Spleen (tissue), 11 donors: Measurements from ENCODE around the gene ZNF496. TPM values are rescaled to one million over a fixed set of nuclear protein-coding genes. Genes with fewer than 3 reads are reported as not detected.

Experiments
- DNase-seq: peaks from one replicate; pipeline ENCODE4 v3.0.0-alpha.2; 2020
- H3K27ac ChIP-seq, 8 donors: fragments of 200-600 bp; sonication (generic) in 7 of 8; 1 replicate in 4 of 8; 2 replicates in 4 of 8; pipeline versions ENCODE4 v1.5.0 to v1.8.0; 2016 to 2021; ENCODE audit warnings: inconsistent platforms in 4 of 8, mild to moderate bottlenecking in 4 of 8, moderate library complexity in 1 of 8
- H3K27me3 ChIP-seq, 7 donors: fragments of 200-600 bp; sonication (generic) in 6 of 7; replicated peaks in 1 of 7; 1 replicate in 4 of 7; 2 replicates in 3 of 7; pipeline versions ENCODE4 v1.5.0 to v1.8.0; 2016 to 2021; ENCODE audit warnings: inconsistent platforms in 3 of 7, mild to moderate bottlenecking in 1 of 7
- H3K36me3 ChIP-seq, 6 donors: fragments of 200-600 bp; sonication (generic) in 5 of 6; 1 replicate in 4 of 6; 2 replicates in 2 of 6; pipeline versions ENCODE4 v1.5.0 to v1.8.0; 2016 to 2021; ENCODE audit warnings: inconsistent platforms in 2 of 6
- H3K4me1 ChIP-seq, 6 donors: fragments of 200-600 bp; sonication (generic) in 5 of 6; 1 replicate in 3 of 6; 2 replicates in 3 of 6; pipeline versions ENCODE4 v1.5.0 to v1.8.0; 2016 to 2021; ENCODE audit warnings: inconsistent platforms in 3 of 6
- H3K4me3 ChIP-seq, 8 donors: fragments of 200-600 bp; sonication (generic) in 7 of 8; 1 replicate in 4 of 8; 2 replicates in 4 of 8; pipeline versions ENCODE4 v1.5.0 to v1.8.0; 2016 to 2021; ENCODE audit warnings: inconsistent platforms in 4 of 8, mild to moderate bottlenecking in 4 of 8, moderate library complexity in 2 of 8
- H3K9me3 ChIP-seq, 8 donors: fragments of 200-600 bp; sonication (generic) in 7 of 8; 1 replicate in 4 of 8; 2 replicates in 4 of 8; pipeline versions ENCODE4 v1.5.0 to v1.8.0; 2016 to 2021; ENCODE audit warnings: inconsistent platforms in 4 of 8
- POLR2A ChIP-seq, 3 donors: fragments of 450-650 bp; IDR thresholded peaks; one replicate each; pipeline ENCODE4 v1.5.1; 2017; ENCODE audit warnings: antibody characterized with exemption in 3 of 3, mild to moderate bottlenecking in 1 of 3
- POLR2AphosphoS5 ChIP-seq, 3 donors: sonication (generic); formaldehyde crosslinking; IDR thresholded peaks; one replicate each; pipeline ENCODE4 v1.5.1; 2017; ENCODE audit warnings: antibody characterized with exemption in 3 of 3
- WGBS, 5 donors: extraction: QIAGEN DNeasy Blood & Tissue Kit in 3 of 5; methylation state at CpG; one replicate each; pipeline versions ENCODE4 v1.1.5 to v1.1.7; 2013 to 2018; 5-methylcytosine and 5-hydroxymethylcytosine counted together
- intact Hi-C: fragments of 100-400 bp; cut with DNase I; formaldehyde crosslinking; loops from one replicate; pipeline ENCODE4 v1.15.0; 2023; ENCODE audit warnings: low total_unique reads
- polyA plus RNA-seq, 3 donors: library from polyadenylated mRNA; stranded (reverse); fragments of 200-250 nt; gene quantifications; one replicate each; pipeline ENCODE4 v1.2.1, GENCODE V29; 2013
- total RNA-seq, 7 donors: library from RNA; depleted of rRNA in 3 of 7; stranded (reverse); fragments of >200 nt in 3 of 7; fragmentation: NEBNext Ultra II Directional in 4 of 7; extraction: Animal tissue kit (Norgen Biotek cat#: 25700) in 4 of 7; gene quantifications; one replicate each; pipeline versions ENCODE4 v1.1.0 to v1.2.1, GENCODE V29; 2016 to 2021
- TF ChIP-seq, protein P1 (sequence below), 11 experiments: fragments of 200-600 bp in 7 of 11; fragments of 450-650 bp in 4 of 11; sonication (generic) in 4 of 11; IDR thresholded peaks in 8 of 11; conservative IDR thresholded peaks in 3 of 11; 1 replicate in 7 of 11; 2 replicates in 4 of 11; pipeline versions ENCODE4 v1.4.0 to v1.8.0; 2016 to 2021; ENCODE audit warnings: antibody characterized with exemption in 11 of 11, inconsistent platforms in 4 of 11, mild to moderate bottlenecking in 1 of 11
- donor health status: healthy with polysubstance abuse.
- donor health status: DM: no; HTN: no; CAD: no; lungs with moderate emphysema.
- donor health status: DM: no; HTN: no; CAD: no.
- donor health status: Bipolar disorder and iron deficiency.
- donor health status: healthy.
- donor health status: DM: no; HTN: no; CAD: no.
- donor health status: DM: yes; HTN: yes; CAD: no.

ZNF496 gene
- total and polyA plus RNA-seq, 10 donors = 5.7 to 45.4 (median 26.7) TPM

DNA sequence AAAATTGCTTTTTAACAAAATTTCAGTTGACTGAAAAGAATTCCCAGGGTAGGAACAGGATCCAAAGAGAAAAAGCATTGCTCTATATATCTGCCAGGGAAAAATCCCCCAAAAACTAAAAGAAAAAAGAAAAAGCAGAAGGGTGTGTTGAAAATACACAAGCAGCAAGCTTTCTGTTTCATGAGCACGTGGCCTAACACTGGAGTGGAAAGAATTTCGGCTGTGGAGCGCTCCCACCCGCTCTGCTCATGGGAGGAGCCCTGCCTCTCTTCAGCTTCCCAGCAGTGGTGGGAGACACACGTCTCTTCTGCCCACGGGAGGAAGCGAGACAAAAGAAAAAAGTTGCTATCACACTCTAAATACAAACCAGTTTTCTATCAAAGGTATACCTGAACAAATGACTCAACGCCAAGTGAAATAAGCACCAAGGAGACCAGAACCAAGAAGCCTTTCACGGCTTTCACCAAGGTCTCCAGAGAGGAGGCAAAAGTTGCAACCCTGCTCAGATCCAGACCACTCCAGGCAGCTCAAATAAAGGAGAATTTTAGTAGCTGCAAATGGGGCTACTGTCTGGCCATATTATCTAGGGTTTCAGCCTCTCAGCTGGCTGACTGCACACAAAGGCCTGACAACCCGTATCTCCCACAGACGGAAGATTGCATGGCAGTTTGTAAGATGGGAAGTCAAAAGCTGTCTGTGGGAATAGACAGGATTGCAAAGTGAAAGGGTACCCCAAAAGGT is 29.5 kb upstream of the ZNF496 start:
- H3K4me1 ChIP-seq = peaks cover 0 to 30% (median 11%) of the 10 kb centered on the region in 6 donors
- TF ChIP-seq POLR2AphosphoS5 (IDR thresholded peaks at IDR 0.05) (peak in 1 of 3 donors; percentile 33), POLR2A (IDR thresholded peaks at IDR 0.05) (no peak)
- TF ChIP-seq, protein P1, sequence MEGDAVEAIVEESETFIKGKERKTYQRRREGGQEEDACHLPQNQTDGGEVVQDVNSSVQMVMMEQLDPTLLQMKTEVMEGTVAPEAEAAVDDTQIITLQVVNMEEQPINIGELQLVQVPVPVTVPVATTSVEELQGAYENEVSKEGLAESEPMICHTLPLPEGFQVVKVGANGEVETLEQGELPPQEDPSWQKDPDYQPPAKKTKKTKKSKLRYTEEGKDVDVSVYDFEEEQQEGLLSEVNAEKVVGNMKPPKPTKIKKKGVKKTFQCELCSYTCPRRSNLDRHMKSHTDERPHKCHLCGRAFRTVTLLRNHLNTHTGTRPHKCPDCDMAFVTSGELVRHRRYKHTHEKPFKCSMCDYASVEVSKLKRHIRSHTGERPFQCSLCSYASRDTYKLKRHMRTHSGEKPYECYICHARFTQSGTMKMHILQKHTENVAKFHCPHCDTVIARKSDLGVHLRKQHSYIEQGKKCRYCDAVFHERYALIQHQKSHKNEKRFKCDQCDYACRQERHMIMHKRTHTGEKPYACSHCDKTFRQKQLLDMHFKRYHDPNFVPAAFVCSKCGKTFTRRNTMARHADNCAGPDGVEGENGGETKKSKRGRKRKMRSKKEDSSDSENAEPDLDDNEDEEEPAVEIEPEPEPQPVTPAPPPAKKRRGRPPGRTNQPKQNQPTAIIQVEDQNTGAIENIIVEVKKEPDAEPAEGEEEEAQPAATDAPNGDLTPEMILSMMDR (IDR thresholded peaks at IDR 0.05 in 8 of 11, conservative IDR thresholded peaks at IDR 0.05 in 3 of 11) = no peak
- no peaks in the 10 kb centered on the region for H3K36me3 ChIP-seq
- intact Hi-C loops = no loop called here
- no peak for DNase-seq
- peaks cover 0 to 16% (median 2%) of the 10 kb centered on the region in 8 donors for H3K9me3 ChIP-seq
- WGBS, 5 donors = 41 to 54% (median 45%) methylated on average over 11 of the region's 11 CpGs
- H3K27ac ChIP-seq = peak overlapping the region in 6 of 8 donors; percentile 24 to 79 (median 73)
- peaks cover 0 to 28% (median 4%) of the 10 kb centered on the region in 7 donors for H3K27me3 ChIP-seq
- no peak overlapping the region for H3K4me3 ChIP-seq

DNA sequence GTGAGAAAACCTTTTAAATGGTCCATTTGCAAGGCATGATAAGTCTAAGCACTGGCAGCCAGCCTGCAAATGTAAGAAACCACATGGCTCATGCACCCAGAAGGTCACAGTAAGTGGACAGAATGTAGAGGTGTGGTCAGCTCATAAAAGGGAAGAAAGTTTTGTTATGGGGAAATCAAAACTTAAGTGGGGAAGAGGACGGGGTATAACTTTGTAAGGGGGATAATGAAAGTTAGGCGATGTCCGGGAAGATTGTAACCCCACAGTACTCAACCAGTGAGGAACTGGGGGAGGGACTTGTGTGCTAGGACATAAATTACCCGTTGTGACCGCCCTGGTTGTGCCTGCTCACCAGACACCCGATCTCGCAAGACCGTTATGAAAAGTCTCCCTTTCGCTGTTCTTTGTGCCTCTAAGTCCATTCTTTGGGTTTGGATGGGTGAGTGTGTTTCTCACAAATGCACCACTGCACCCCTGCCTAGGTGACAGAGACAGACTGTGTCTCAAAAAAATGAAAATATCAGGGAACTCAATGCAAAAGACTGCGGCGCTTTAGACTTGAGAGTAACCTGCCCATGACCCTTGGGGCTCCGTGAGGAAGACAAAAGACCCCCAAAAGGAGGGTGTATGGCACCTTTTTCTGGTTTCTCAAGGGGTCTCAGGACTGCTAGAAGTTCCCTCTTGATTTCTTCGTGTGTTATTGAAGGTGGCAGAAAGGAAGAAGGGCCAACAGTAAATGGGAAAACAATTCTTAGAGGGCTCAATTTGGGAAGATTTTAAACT is 28.6 kb upstream of the ZNF496 start:
- Histone ChIP-seq H3K4me3 (peak overlapping the region in 2 of 8 donors; percentile 1 to 15), H3K27ac (peak overlapping the region in 6 of 8 donors; percentile 24 to 79 (median 73)), H3K36me3 (no peaks in the 10 kb centered on the region), H3K27me3 (peaks cover 0 to 21% (median 4%) of the 10 kb centered on the region in 7 donors), H3K9me3 (peaks cover 0 to 16% (median 0%) of the 10 kb centered on the region in 8 donors), H3K4me1 (peaks cover 0 to 30% (median 11%) of the 10 kb centered on the region in 6 donors)
- intact Hi-C loops = no loop called here
- TF ChIP-seq POLR2AphosphoS5 (IDR thresholded peaks at IDR 0.05) = peak in 1 of 3 donors; percentile 73
- TF ChIP-seq, protein P1 (IDR thresholded peaks at IDR 0.05 in 8 of 11, conservative IDR thresholded peaks at IDR 0.05 in 3 of 11) = no peak
- WGBS, 5 donors = 47 to 59% (median 57%) methylated on average over 13 of the region's 13 CpGs
- DNase-seq = peak; percentile 7

DNA sequence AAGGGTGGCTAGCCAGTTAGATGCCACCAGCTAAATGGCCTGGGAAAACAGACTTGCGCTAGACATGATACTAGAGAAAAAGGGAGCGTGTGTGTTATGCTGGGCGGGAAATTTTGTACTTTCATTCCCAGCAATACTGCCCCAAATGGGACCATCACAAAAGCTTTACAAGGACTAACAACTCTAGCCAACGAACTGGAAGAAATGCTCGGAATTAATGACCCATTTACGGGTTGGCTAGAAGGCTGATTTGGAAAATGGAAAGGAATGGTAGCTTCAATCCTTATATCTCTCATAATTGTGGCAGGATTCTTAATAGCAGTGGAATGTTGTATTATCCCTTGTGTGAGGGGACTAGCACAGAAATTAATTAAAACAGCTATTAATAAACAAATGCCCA is 27.9 kb upstream of the ZNF496 start:
- Histone ChIP-seq H3K27ac (peak overlapping the region in 4 of 8 donors; percentile 72 to 79 (median 75)), H3K36me3 (no peaks in the 10 kb centered on the region), H3K27me3 (peaks cover 0 to 14% (median 4%) of the 10 kb centered on the region in 7 donors), H3K4me3 (no peak overlapping the region), H3K4me1 (peaks cover 0 to 30% (median 11%) of the 10 kb centered on the region in 6 donors), H3K9me3 (peaks cover 0 to 10% (median 0%) of the 10 kb centered on the region in 8 donors)
- TF ChIP-seq, protein P1 (IDR thresholded peaks at IDR 0.05 in 8 of 11, conservative IDR thresholded peaks at IDR 0.05 in 3 of 11) = no peak
- no peak for TF ChIP-seq POLR2AphosphoS5 (IDR thresholded peaks at IDR 0.05)
- DNase-seq = no peak
- intact Hi-C loops = no loop called here
- WGBS, 5 donors = 91 to 97% (median 94%) methylated on average over 6 of the region's 6 CpGs

DNA sequence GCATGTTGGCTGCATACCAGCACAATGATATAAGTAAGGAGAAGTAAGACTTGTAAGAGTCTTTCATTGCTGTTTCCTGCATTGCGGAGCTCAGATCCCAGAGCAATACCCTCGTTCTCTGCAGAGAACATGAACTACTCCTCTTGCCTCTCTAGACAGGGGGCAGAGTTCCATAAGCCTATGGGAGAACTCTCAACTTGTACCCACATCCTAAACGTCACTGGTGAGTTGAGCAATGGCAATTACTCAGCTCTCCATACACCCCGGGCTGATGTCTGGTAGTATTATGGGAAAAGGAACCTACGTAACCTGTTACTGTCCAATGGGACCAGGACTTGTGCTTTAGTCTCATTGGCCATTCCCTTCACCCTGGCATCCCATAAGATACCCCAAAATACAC is 27.3 kb upstream of the ZNF496 start:
- H3K27me3 ChIP-seq = peaks cover 0 to 8% (median 2%) of the 10 kb centered on the region in 7 donors
- intact Hi-C loops = no loop called here

More for the DNA sequence above, 27.3 kb upstream of the ZNF496 start:
- no peak for DNase-seq
- peaks cover 0 to 10% (median 0%) of the 10 kb centered on the region in 8 donors for H3K9me3 ChIP-seq
- TF ChIP-seq, protein P1 (IDR thresholded peaks at IDR 0.05 in 8 of 11, conservative IDR thresholded peaks at IDR 0.05 in 3 of 11) = no peak
- TF ChIP-seq POLR2AphosphoS5 (IDR thresholded peaks at IDR 0.05) = peak in 1 of 3 donors; percentile 55
- TF ChIP-seq POLR2A (IDR thresholded peaks at IDR 0.05) = no peak
- H3K36me3 ChIP-seq = no peaks in the 10 kb centered on the region
- H3K4me1 ChIP-seq = peaks cover 0 to 30% (median 11%) of the 10 kb centered on the region in 6 donors
- H3K4me3 ChIP-seq = no peak overlapping the region
- WGBS, 5 donors = 42 to 77% (median 61%) methylated on average over 5 of the region's 5 CpGs
- H3K27ac ChIP-seq = peak overlapping the region in 3 of 8 donors; percentile 9 to 79 (median 76)
